Colonic mucosa (tissue), 4 donors: ENCODE results near the gene PALM3. TPM values are rescaled to one million over a fixed set of nuclear protein-coding genes. Genes with fewer than 3 reads are reported as not detected.

Experiments
- DNase-seq: peaks from one replicate; pipeline ENCODE4 v3.0.0-alpha.2; 2020
- H3K27ac ChIP-seq: fragments of 200-600 bp; one replicate; pipeline ENCODE4 v1.8.0; 2021
- H3K27me3 ChIP-seq: fragments of 200-600 bp; one replicate; pipeline ENCODE4 v1.8.0; 2021
- H3K36me3 ChIP-seq: fragments of 200-600 bp; one replicate; pipeline ENCODE4 v1.8.0; 2021
- H3K4me1 ChIP-seq: fragments of 200-600 bp; one replicate; pipeline ENCODE4 v1.8.0; 2021; ENCODE audit warnings: mild to moderate bottlenecking
- H3K4me3 ChIP-seq: fragments of 200-600 bp; one replicate; pipeline ENCODE4 v1.8.0; 2021
- H3K9ac ChIP-seq, 2 donors: one replicate each; pipeline ENCODE4 v1.7.0; 2013; ENCODE audit warnings: control low read depth in 2 of 2, low read depth in 2 of 2, low read length in 2 of 2
- H3K9me3 ChIP-seq: fragments of 200-600 bp; one replicate; pipeline ENCODE4 v1.8.0; 2021
- CTCF ChIP-seq: fragments of 200-600 bp; IDR thresholded peaks from one replicate; pipeline ENCODE4 v1.8.0; 2022; ENCODE audit warnings: antibody characterized with exemption, mild to moderate bottlenecking
- intact Hi-C: fragments of 100-400 bp; cut with DNase I; formaldehyde crosslinking; loops from one replicate; pipeline ENCODE4 v1.14.1; 2022
- total RNA-seq, 2 donors: library from RNA; stranded (reverse); fragmentation: NEBNext Ultra II Directional in 1 of 2; extraction: Animal tissue kit (Norgen Biotek cat#: 25700) in 1 of 2; gene quantifications; one replicate each; pipeline ENCODE4 v1.2.1, GENCODE V29; 2021
- donor health status: healthy.
- donor health status: DM: no; HTN: no; CAD: no.
- donor health status: DM: no; HTN: no; CAD: no.

Gene PALM3
- total RNA-seq, 2 donors from 2014 or later = 0.37 to 1.6 TPM

GRCh38 chr19:14061081-14061749 is 661 bp downstream of the PALM3 start:
- Histone ChIP-seq H3K4me1 (peaks cover 3% of the 10 kb centered on the region), H3K27me3 (peaks cover 4% of the 10 kb centered on the region), H3K9me3 (no peaks in the 10 kb centered on the region), H3K27ac (no peak overlapping the region), H3K9ac (no peak overlapping the region), H3K4me3 (no peak overlapping the region), H3K36me3 (no peaks in the 10 kb centered on the region)
- TF ChIP-seq CTCF = no peak
- no peak for DNase-seq
- intact Hi-C loops = no loop called here

- no peak overlapping the region for H3K4me3 ChIP-seq
- no peak for TF ChIP-seq CTCF
- intact Hi-C loops = no loop called here
- peaks cover 4% of the 10 kb centered on the region for H3K27me3 ChIP-seq
- H3K27ac ChIP-seq = no peak overlapping the region
- H3K9me3 ChIP-seq = no peaks in the 10 kb centered on the region
- DNase-seq = no peak
- no peaks in the 10 kb centered on the region for H3K36me3 ChIP-seq
- H3K9ac ChIP-seq = no peak overlapping the region
- H3K4me1 ChIP-seq = peaks cover 3% of the 10 kb centered on the region
These were observed 2.2 kb downstream of the PALM3 start for GRCh38 chr19:14059652-14060155.

- no peak for DNase-seq
- H3K4me1 ChIP-seq = peaks cover 3% of the 10 kb centered on the region
- no peak overlapping the region for H3K27ac ChIP-seq
- no peak overlapping the region for H3K4me3 ChIP-seq
- H3K36me3 ChIP-seq = no peaks in the 10 kb centered on the region
- H3K27me3 ChIP-seq = peaks cover 4% of the 10 kb centered on the region
- intact Hi-C loops = no loop called here
- H3K9me3 ChIP-seq = no peaks in the 10 kb centered on the region
- peak; percentile 48 for TF ChIP-seq CTCF
- no peak overlapping the region for H3K9ac ChIP-seq
These were observed 2.8 kb downstream of the PALM3 start for GRCh38 chr19:14059093-14059480.

- Histone ChIP-seq H3K4me1 (peaks cover 3% of the 10 kb centered on the region), H3K9ac (no peak overlapping the region), H3K27me3 (peaks cover 4% of the 10 kb centered on the region), H3K9me3 (no peaks in the 10 kb centered on the region), H3K27ac (no peak overlapping the region), H3K36me3 (no peaks in the 10 kb centered on the region), H3K4me3 (no peak overlapping the region)
- no peak for DNase-seq
- TF ChIP-seq CTCF = no peak
- intact Hi-C loops = no loop called here
These were observed 3.4 kb downstream of the PALM3 start for GRCh38 chr19:14058182-14059092.

GRCh38 chr19:14056741-14057356 is 5.0 kb downstream of the PALM3 start:
- no peak overlapping the region for H3K27ac ChIP-seq

More at GRCh38 chr19:14056741-14057356, 5.0 kb downstream of the PALM3 start:
- no peak for TF ChIP-seq CTCF
- H3K9me3 ChIP-seq = no peaks in the 10 kb centered on the region
- H3K4me3 ChIP-seq = no peak overlapping the region
- H3K9ac ChIP-seq = no peak overlapping the region
- peaks cover 3% of the 10 kb centered on the region for H3K4me1 ChIP-seq
- no peaks in the 10 kb centered on the region for H3K36me3 ChIP-seq
- intact Hi-C loops = no loop called here
- peaks cover 4% of the 10 kb centered on the region for H3K27me3 ChIP-seq
- DNase-seq = no peak
